Calu3 (cell line): Measurements from ENCODE around the gene IRF7. TPM values are rescaled to one million over a fixed set of nuclear protein-coding genes. Genes with fewer than 3 reads are reported as not detected.

Experiments
- BruUV-seq: library from RNA; stranded (reverse); fragments of 400-500 nt; replicated peaks from 2 replicates; lab custom pipeline; 2021; lab: Mats Ljungman, UMichigan
- CTCF ChIA-PET: fragments of 300-600 bp; sonication (Branson Sonifier 250); formaldehyde crosslinking; loops from one replicate; lab custom pipeline; 2022; ENCODE audit warnings: antibody characterized with exemption; lab: Charles Lee
- DNase-seq: peaks from one replicate; pipeline ENCODE4 v3.0.0; 2022
- H3K27ac Mint-ChIP-seq: one replicate; pipeline ENCODE4 v1.8.0; 2022; ENCODE audit warnings: mixed read lengths; ENCODE audit not compliant: unreplicated experiment
- H3K27me3 Mint-ChIP-seq: one replicate; pipeline ENCODE4 v1.8.0; 2022; ENCODE audit warnings: mixed read lengths; ENCODE audit not compliant: unreplicated experiment
- H3K36me3 Mint-ChIP-seq: one replicate; pipeline ENCODE4 v1.8.0; 2022; ENCODE audit warnings: mild to moderate bottlenecking, moderate library complexity, mixed read lengths; ENCODE audit not compliant: insufficient read depth, unreplicated experiment
- H3K4me1 Mint-ChIP-seq: one replicate; pipeline ENCODE4 v1.8.0; 2022; ENCODE audit warnings: mild to moderate bottlenecking, low read depth, mixed read lengths; ENCODE audit not compliant: unreplicated experiment
- H3K4me3 Mint-ChIP-seq: one replicate; pipeline ENCODE4 v1.8.0; 2022; ENCODE audit warnings: mild to moderate bottlenecking, low read depth, moderate library complexity, mixed read lengths; ENCODE audit not compliant: unreplicated experiment
- H3K9me3 Mint-ChIP-seq: one replicate; pipeline ENCODE4 v1.8.0; 2022; ENCODE audit warnings: low read depth, mixed read lengths; ENCODE audit not compliant: unreplicated experiment
- intact Hi-C: fragments of 100-400 bp; cut with micrococcal nuclease; formaldehyde crosslinking; loops from one replicate; pipeline ENCODE4 v1.10.0; 2022; ENCODE audit not compliant: unreplicated experiment
- total RNA-seq: library from RNA; stranded (reverse); gene quantifications from 2 replicates; pipeline ENCODE4 v1.2.3, GENCODE V29; 2022
- TF ChIP-seq, protein P1 (sequence below): fragments of 200-600 bp; IDR thresholded peaks from one replicate; pipeline ENCODE4 v1.8.0; 2022; ENCODE audit warnings: antibody characterized with exemption; ENCODE audit not compliant: unreplicated experiment

IRF7 gene
- total RNA-seq, 1 experiment from 2014 or later = 48.7 TPM

DNA sequence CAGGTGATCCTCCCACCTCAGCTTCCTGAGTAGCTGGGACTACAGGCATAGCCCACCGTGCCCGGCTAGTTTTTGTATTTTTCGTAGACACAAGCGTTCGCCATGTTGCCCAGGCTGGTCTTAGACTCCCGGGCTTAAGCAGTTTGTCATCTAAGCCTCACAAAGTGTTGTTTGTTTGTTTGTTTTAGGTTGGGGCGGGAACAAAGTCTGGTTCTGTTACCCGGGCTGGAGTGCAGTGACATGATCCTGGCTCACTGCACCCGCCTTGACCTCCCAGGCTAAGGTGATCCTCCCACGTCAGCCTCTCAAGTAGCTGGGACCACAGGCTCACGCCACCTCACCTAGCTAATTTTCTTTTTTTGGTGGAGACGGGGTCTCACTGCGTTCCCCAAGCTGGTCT, 12.6 kb downstream of the IRF7 start:
- BruUV-seq = no TSS peak
- no peak for DNase-seq
- Mint-ChIP-seq H3K27ac (no peak overlapping the region), H3K4me3 (no peak overlapping the region), H3K27me3 (no peaks in the 10 kb centered on the region), H3K9me3 (no peaks in the 10 kb centered on the region), H3K4me1 (no peaks in the 10 kb centered on the region), H3K36me3 (peaks cover 75% of the 10 kb centered on the region)
- intact Hi-C loops = no loop called here
- TF ChIP-seq, protein P1, sequence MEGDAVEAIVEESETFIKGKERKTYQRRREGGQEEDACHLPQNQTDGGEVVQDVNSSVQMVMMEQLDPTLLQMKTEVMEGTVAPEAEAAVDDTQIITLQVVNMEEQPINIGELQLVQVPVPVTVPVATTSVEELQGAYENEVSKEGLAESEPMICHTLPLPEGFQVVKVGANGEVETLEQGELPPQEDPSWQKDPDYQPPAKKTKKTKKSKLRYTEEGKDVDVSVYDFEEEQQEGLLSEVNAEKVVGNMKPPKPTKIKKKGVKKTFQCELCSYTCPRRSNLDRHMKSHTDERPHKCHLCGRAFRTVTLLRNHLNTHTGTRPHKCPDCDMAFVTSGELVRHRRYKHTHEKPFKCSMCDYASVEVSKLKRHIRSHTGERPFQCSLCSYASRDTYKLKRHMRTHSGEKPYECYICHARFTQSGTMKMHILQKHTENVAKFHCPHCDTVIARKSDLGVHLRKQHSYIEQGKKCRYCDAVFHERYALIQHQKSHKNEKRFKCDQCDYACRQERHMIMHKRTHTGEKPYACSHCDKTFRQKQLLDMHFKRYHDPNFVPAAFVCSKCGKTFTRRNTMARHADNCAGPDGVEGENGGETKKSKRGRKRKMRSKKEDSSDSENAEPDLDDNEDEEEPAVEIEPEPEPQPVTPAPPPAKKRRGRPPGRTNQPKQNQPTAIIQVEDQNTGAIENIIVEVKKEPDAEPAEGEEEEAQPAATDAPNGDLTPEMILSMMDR = no peak
- CTCF ChIA-PET = no interaction called here

DNA sequence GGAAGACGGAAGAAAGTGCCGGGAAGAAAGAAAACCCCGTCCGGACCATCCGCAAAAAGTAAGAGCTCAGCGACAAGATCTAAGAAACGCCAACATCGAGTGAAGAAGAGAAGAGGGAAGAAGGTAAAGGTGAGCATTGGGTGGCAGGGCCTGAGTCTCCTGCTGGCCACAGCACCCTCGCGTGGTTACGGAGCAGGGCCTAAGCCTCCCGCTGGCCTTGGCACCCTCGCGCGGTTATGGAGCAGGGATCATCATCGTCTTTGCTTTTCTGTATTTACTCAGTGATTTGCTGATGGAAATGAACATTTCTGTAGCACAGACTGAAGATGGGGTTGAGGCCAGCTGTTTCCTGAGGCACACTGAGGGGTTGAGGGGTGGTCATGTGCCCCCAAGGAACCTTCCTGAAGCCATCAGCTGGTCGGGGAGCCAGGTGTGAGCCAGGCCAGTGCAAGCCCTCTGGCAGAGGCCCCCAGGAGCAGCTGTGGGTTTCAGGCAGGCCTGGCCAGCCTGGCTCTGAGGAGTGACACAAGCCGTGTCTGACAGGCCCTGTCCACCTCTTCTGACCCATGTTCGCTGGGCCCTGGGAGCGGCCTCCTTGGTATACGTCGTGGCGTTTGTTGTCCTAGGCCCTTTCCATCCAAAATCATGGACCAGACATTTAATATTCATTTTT, 14.0 kb downstream of the IRF7 start:
- DNase-seq = no peak
- no peaks in the 10 kb centered on the region for H3K27me3 Mint-ChIP-seq
- peaks cover 72% of the 10 kb centered on the region for H3K36me3 Mint-ChIP-seq
- H3K4me3 Mint-ChIP-seq = no peak overlapping the region
- no TSS peak for BruUV-seq
- CTCF ChIA-PET = interaction anchor here (0.6 kb wide), 1 partner anchor 21 kb away, joined by 3 read pairs; no protein-coding TSS in a partner anchor
- H3K4me1 Mint-ChIP-seq = no peaks in the 10 kb centered on the region
- no peak overlapping the region for H3K27ac Mint-ChIP-seq
- TF ChIP-seq, protein P1 = no peak
- intact Hi-C loops = no loop called here
- no peaks in the 10 kb centered on the region for H3K9me3 Mint-ChIP-seq

DNA sequence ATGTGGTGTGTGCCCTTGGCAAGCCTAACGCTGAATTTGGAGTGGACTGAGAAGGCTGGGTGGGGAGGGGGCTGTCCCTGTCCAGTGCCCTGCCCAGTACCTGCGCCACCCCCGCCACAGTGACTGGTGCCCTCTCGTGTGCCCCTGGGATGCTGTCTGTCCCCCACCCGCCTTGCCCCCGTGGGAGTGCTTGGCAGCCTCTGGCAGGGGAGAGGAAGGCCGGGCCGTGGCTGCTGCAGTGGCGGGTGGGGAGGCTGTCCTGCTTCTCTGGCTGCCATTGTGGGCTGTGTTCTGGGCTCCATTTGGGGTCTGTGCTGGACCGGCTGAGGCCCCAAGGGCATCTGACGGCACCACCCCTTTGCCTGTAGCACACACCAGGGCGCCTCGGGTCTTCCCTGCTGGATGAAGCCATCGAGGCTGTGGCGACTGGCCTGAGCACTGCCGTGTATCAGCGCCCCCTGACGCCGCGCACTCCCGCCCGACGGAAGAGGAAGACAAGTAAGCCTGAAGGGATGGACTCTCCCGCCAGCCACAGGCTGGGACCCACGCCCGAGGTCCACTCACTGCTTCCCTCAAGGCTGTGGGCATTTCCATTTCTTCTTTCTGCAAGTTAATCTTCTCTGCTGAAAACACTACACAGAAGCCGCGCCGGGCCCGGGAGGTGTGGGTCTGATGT, 17.6 kb downstream of the IRF7 start:
- intact Hi-C loops = no loop called here
- Mint-ChIP-seq H3K27me3 (no peaks in the 10 kb centered on the region), H3K36me3 (peaks cover 73% of the 10 kb centered on the region), H3K4me1 (no peaks in the 10 kb centered on the region), H3K4me3 (no peak overlapping the region), H3K9me3 (no peaks in the 10 kb centered on the region), H3K27ac (no peak overlapping the region)
- no peak for DNase-seq
- CTCF ChIA-PET = no interaction called here
- no TSS peak for BruUV-seq
- TF ChIP-seq, protein P1 = no peak

- peak; percentile 29 for DNase-seq
- H3K36me3 Mint-ChIP-seq = peaks cover 74% of the 10 kb centered on the region
- CTCF ChIA-PET = no interaction called here
Measured at GRCh38 chr11:597166-597725, 18.5 kb downstream of the IRF7 start.

More at GRCh38 chr11:597166-597725, 18.5 kb downstream of the IRF7 start:
- Mint-ChIP-seq H3K27ac (no peak overlapping the region), H3K4me1 (no peaks in the 10 kb centered on the region), H3K27me3 (no peaks in the 10 kb centered on the region), H3K9me3 (no peaks in the 10 kb centered on the region), H3K4me3 (no peak overlapping the region)
- no TSS peak for BruUV-seq
- TF ChIP-seq, protein P1 = no peak
- intact Hi-C loops = no loop called here
